NCI-H187 (cell line): ENCODE data around the gene PYDC2.
"Not testable (repeated sequence)": the region's sequence is repeated elsewhere in the genome, so short reads cannot be mapped to it uniquely, and the experiment has no call there.

Source experiments
- DNase-seq, 2 experiments: peaks; one replicate each; lab custom pipeline; 2025; lab: John Stamatoyannopoulos, UW

PYDC2 gene

DNA sequence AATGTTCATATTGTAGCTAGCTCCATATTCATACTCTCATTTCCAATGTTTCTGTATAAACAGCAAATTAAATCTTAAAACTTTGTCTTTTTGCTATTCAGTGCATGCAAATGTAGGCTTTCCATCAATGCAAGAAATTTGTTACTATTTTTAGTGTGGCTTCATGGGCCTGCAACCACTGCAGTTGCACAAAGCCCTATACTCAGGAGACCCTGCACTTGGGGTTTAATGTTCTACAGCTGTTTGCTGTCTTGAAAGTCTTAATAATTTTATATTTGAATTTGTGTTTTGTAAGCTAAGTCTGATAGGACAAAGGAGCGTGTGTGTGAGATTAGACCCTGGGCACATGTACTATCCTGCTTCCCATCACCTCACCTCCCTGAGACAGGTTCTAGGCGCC, 9.6 kb downstream of the PYDC2 start:
- DNase-seq, result no peak

DNA sequence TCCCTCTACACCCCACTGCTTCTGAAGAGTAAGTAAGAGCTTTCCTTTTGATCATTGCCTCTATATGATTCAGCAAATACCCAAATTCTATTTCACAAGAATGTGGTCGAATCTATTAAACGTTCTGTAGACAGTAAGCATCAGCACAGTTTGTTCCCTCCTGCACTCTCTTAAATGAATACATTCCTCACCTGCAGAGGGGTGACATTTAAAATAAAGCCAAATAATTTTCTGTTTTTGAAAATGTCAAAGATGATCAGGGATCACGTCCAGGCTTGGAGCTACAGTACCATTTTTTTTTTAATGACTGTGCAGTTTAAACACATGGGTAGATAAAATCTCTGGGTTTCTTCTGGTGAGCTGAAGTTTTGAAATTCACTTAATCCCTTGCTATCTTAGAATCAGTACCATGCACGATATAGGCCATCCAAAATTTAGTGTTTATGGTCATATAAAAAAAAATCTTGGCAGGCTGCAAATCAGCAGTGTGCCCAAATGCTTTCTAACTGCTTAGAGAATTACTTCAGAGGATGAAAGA, 12.8 kb downstream of the PYDC2 start:
- no peak for DNase-seq

DNA sequence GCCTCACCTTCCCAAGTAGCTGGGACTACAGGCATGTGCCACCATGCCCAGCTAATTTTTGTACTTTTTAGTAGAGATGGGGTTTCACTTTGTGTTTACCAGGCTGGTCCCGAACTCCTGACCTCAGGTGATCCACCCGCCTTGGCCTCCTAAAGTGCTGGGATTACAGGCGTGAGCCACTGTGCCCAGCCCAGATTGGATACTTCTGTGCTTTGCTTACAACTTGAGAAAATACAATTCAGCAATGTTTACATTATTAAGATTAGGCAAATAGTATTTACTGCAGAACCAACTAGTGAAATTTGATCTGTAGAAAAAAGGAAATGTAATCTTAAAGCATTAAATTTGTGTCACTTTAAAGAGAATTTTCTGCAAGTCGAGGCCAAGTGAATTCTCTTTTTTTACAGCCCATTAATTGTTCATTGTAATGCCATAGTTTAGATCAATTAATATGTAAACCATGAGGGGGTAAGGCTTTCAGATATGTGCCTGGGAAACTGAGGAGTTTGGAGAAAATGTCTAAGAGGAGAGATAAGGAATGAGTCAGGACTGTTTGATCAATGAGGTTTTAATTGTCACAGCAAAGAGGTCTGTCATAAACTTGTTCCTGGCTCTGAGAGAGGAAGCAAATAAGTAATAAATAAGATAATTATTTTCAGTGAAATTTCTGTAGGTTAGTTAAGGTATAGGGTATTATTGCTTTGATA, 15.3 kb downstream of the PYDC2 start:
- DNase-seq, result no peak

DNA sequence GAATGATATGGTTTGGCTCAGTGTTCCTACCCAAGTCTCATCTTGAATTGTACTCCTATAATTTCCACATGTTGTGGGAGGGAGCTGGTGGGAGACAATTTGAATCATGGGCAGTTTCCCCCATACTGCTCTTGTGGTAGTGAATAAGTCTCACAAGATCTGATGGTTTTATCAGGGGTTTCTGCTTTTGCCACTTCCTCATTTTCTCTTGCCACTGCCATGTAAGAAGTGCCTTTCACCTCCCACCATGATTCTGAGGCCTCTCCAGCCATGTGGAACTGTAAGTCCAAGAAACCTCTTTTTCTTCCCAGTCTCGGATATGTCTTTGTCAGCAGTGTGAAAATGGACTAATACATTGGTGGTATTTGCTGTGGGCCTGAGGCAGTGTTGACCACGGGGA, 23.0 kb downstream of the PYDC2 start:
- DNase-seq, result not testable (repeated sequence)

DNA sequence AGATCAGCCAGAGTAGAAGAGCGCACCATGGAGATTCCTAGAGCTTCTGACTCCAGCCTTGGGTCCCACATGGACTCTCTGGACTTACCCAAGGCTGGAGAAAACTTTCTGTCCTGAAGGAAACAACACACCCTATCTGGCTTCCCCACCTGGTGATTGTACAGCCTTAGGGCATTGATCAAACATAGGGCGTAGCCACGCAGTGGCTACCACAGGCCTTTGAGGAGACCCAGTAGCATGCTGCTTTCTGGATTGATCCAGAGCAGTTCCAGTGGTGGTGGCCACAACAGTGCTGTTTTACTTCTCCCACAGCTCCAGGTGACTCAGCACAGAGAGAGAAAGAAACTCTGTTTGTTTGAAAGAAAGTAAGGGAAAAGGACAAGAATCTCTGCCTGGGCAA, 23.5 kb downstream of the PYDC2 start:
- no peak for DNase-seq

DNA sequence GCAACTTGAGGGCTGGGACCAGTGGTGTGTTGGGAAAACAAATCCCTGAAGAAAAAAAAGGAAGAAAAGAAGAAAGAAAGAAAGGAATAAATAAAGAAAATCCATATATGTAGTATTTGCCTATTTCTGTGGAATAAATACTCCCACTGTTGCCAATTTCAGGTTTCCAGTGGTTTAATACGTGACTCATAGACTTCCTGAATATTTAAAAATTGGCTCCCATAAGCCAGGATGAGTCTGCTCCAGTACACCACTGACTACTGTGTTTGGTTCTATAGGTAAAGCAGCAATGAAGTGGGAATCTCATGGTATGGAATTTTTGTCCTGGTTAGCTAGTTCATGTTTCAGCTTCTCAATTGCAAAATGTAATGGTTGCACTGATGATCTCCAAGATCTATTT, 31.6 kb downstream of the PYDC2 start:
- DNase-seq, result no peak

DNA sequence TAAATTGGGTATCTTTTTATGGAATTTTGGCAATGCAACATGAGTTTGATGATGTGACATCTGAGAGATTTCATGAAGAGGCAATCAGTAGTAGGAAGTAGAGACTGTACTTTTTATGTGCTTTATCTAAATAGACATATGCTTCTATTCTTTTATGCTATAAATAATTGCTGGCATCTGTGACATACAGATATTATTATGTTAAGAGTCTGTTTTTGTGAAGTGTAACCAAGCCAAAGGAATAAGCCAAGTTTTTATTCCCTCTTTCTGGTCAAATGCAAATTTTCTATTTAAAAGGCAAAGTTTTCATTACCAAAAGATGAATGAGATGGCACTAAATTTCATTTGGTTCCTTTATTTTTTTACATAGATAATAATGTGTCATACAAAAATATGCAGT, 32.4 kb downstream of the PYDC2 start:
- no peak for DNase-seq

DNA sequence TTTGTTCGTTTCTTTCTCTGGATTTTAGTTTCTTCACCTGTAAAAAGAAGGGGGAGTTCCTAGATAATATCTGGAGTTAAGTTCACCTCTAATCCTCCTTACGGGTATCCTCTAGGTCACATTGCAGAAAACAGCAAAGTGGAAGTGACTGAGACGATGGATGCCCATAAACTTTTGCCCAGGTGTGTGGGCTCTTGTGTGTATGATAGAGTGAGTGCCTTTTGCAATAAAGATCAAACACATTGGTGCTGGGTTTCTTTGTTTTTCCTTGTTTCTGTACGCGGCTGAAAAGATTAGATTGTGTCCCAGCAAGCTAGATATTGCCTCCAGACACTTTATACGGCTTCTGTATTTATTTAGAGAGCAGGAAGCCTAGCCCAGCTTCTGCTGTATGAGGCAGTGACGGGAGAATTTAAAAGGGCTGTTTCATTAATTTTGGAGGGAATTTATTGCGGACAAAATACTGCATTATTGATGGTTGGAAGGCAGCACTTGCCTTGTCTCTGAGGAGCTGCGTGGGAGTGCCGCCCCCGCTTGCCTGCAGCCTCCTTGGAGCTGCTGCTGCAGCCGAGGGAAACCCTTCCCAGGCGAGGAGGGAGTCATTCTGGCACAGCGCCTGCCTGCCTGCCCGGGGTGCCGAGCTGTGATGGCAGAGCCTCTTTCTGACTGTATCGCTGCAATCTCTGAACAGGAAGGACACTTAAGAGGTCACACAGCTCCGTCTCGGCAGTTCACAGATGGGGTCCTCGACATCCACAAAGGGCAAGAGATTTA, 38.5 kb downstream of the PYDC2 start:
- no peak for DNase-seq

DNA sequence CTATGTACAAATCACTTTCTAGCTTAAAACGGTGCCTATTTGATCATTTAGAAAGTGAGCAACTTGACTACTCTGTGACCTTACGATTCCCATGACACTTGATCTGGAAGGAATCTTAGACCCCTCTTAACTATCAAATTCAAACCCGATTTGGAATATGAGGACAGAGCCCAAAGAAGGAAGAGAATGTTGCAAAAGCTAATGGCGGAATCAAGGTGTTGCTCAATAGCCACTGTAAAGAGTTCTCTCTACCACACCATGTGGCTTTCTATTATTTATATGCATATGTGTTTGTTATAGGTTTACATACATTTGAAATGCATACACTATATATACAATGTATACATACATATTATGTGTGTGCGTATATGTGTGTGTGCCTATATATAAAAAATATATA, 39.9 kb downstream of the PYDC2 start:
- no peak for DNase-seq

DNA sequence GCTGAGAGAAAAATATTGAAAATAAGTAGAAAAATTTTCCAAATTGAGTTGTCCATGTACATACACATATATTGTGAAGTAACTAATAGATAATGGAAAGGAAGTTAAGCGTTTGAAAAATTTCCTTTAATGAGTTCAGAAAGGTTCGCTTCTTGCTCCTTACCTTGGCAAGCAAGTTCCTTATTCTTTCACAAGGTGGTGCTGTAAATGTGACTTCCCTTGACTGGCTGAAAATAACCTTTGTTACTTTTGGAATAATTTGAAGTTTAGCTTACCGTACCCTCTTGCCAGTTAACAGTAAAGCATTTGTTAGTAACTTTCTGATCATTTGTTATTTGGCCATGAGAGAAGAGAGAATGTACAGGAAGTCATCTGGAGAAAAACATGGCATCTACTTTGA, 41.6 kb downstream of the PYDC2 start:
- no peak for DNase-seq

DNA sequence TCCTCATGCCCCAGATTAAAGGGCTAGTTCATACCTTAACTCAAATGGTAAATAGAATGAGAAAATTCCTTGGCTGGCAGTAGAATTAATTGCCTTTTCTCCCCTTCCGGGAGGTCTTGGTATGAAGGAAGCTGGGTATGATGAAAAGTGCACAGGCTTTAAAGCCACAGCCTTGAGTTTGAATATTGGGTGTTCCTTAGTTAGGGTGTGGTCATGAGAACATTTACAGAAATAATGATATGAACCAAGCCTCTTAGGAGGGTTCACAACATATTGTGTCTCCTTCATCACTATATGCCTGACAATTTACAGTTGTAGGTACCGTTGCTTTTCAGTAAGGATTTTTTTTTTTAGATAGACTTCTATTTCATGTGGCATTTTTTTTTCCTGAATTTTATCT, 48.1 kb downstream of the PYDC2 start:
- no peak for DNase-seq
